ENCODE data around the gene EVC2.

GRCh38 chr4:5571646-5572045 lies 136.7 kb downstream of the EVC2 start:
- TF ChIP-seq, protein P1, sequence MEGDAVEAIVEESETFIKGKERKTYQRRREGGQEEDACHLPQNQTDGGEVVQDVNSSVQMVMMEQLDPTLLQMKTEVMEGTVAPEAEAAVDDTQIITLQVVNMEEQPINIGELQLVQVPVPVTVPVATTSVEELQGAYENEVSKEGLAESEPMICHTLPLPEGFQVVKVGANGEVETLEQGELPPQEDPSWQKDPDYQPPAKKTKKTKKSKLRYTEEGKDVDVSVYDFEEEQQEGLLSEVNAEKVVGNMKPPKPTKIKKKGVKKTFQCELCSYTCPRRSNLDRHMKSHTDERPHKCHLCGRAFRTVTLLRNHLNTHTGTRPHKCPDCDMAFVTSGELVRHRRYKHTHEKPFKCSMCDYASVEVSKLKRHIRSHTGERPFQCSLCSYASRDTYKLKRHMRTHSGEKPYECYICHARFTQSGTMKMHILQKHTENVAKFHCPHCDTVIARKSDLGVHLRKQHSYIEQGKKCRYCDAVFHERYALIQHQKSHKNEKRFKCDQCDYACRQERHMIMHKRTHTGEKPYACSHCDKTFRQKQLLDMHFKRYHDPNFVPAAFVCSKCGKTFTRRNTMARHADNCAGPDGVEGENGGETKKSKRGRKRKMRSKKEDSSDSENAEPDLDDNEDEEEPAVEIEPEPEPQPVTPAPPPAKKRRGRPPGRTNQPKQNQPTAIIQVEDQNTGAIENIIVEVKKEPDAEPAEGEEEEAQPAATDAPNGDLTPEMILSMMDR (IDR thresholded peaks at IDR 0.05), result no peak
- TF ChIP-seq POLR2A (IDR thresholded peaks at IDR 0.05), result no peak
- no peak for TF ChIP-seq EP300 (IDR thresholded peaks at IDR 0.05)
- no peak for TF ChIP-seq POLR2AphosphoS5 (IDR thresholded peaks at IDR 0.05)
